HEK293 (cell line): ENCODE measurements around the gene PLCD3.
A peak's percentile ranks its signal among the peaks of the same experiment; 100 is the strongest.

Experiments used
- CTCF ChIA-PET: fragments of 350-600 bp; formaldehyde crosslinking; extraction: SDS; loops from one replicate; lab custom pipeline; 2021; ENCODE audit warnings: antibody characterized with exemption; lab: Yijun Ruan, JAX
- POLR2A ChIA-PET: fragments of 300-600 bp; formaldehyde crosslinking; extraction: SDS; loops from one replicate; lab custom pipeline; 2020; ENCODE audit warnings: antibody characterized with exemption, inconsistent platforms; lab: Yijun Ruan, JAX
- H3K27ac ChIP-seq: fragments of 200-500 bp; sonication (Bioruptor generic); 2 replicates; pipeline ENCODE4 v1.5.1; 2014; ENCODE audit warnings: low read depth, low read length, control low read depth, inconsistent platforms; ENCODE audit errors: extremely low read depth
- H3K36me3 ChIP-seq, 2 experiments: fragments of 200-500 bp in 1 of 2; sonication (Bioruptor generic) in 1 of 2; 1 replicate in 1 of 2; 2 replicates in 1 of 2; pipeline ENCODE4 v1.5.1; 2014 to 2017; ENCODE audit warnings: inconsistent platforms in 2 of 2, low read length in 2 of 2; ENCODE audit not compliant: control insufficient read depth in 2 of 2, insufficient read depth in 1 of 2
- H3K4me1 ChIP-seq: fragments of 200-500 bp; sonication (Bioruptor generic); 2 replicates; pipeline ENCODE4 v1.5.1; 2014; ENCODE audit warnings: mild to moderate bottlenecking, low read length, inconsistent platforms; ENCODE audit not compliant: control insufficient read depth, insufficient read depth
- H3K4me3 ChIP-seq: 2 replicates; pipeline ENCODE4 v1.5.1; 2011; ENCODE audit warnings: low read depth, mild to moderate bottlenecking, control low read depth, low read length, moderate library complexity
- H3K9me3 ChIP-seq: fragments of 200-500 bp; sonication (Bioruptor generic); 2 replicates; pipeline ENCODE4 v1.5.1; 2014; ENCODE audit warnings: low read depth, low read length, inconsistent platforms; ENCODE audit not compliant: control insufficient read depth, insufficient read depth
- SCRT1 ChIP-seq: fragments of 450-650 bp; formaldehyde crosslinking; IDR thresholded peaks from 2 replicates; pipeline ENCODE4 v1.5.1; 2016; ENCODE audit warnings: missing biosample characterization, missing genetic modification characterization, borderline replicate concordance
- SCRT2 ChIP-seq: fragments of 450-650 bp; formaldehyde crosslinking; IDR thresholded peaks from 2 replicates; pipeline ENCODE4 v1.5.1; 2016; ENCODE audit warnings: missing biosample characterization, missing genetic modification characterization
- ZEB2 ChIP-seq: fragments of 450-650 bp; formaldehyde crosslinking; IDR thresholded peaks from 2 replicates; pipeline ENCODE4 v1.5.1; 2016; ENCODE audit warnings: missing biosample characterization, missing genetic modification characterization
- ZFHX2 ChIP-seq: fragments of 450-650 bp; formaldehyde crosslinking; conservative IDR thresholded peaks from 2 replicates; pipeline ENCODE4 v1.5.1; 2016; ENCODE audit warnings: missing biosample characterization, missing genetic modification characterization
- ZNF121 ChIP-seq: fragments of 450-650 bp; formaldehyde crosslinking; IDR thresholded peaks from 2 replicates; pipeline ENCODE4 v1.5.1; 2016; ENCODE audit warnings: missing biosample characterization, missing genetic modification characterization
- ZNF133 ChIP-seq: fragments of 450-650 bp; formaldehyde crosslinking; IDR thresholded peaks from 2 replicates; pipeline ENCODE4 v1.5.1; 2016; ENCODE audit warnings: missing biosample characterization, missing genetic modification characterization
- ZNF138 ChIP-seq: fragments of 450-650 bp; formaldehyde crosslinking; IDR thresholded peaks from 2 replicates; pipeline ENCODE4 v1.5.1; 2016; ENCODE audit warnings: missing biosample characterization, missing genetic modification characterization, borderline replicate concordance
- ZNF274 ChIP-seq, 2 experiments: fragments of 200-500 bp in 1 of 2; fragments of 450-650 bp in 1 of 2; sonication (Bioruptor generic) in 1 of 2; formaldehyde crosslinking in 1 of 2; IDR thresholded peaks; 2 replicates each; pipeline versions ENCODE4 v1.5.1 to v1.6.1; 2014 to 2016; ENCODE audit warnings: borderline replicate concordance in 1 of 2, inconsistent platforms in 1 of 2, low read length in 1 of 2, missing biosample characterization in 1 of 2, missing genetic modification characterization in 1 of 2
- ZNF302 ChIP-seq: fragments of 450-650 bp; formaldehyde crosslinking; IDR thresholded peaks from 2 replicates; pipeline ENCODE4 v1.5.1; 2016; ENCODE audit warnings: missing biosample characterization, missing genetic modification characterization, low read depth
- ZNF514 ChIP-seq: fragments of 450-650 bp; formaldehyde crosslinking; IDR thresholded peaks from 2 replicates; pipeline ENCODE4 v1.5.1; 2016; ENCODE audit warnings: missing biosample characterization, missing genetic modification characterization
- ZNF549 ChIP-seq: fragments of 450-650 bp; IDR thresholded peaks from 2 replicates; pipeline ENCODE4 v1.5.1; 2018; ENCODE audit warnings: missing biosample characterization, missing genetic modification characterization, mild to moderate bottlenecking, inconsistent platforms, moderate library complexity
- ZNF571 ChIP-seq: fragments of 450-650 bp; formaldehyde crosslinking; IDR thresholded peaks from 2 replicates; pipeline ENCODE4 v1.5.0; 2017; ENCODE audit warnings: missing biosample characterization, missing genetic modification characterization
- TF ChIP-seq, protein P1 (sequence below): fragments of 450-650 bp; formaldehyde crosslinking; conservative IDR thresholded peaks from 2 replicates; pipeline ENCODE4 v1.5.1; 2016; ENCODE audit warnings: low read depth, missing biosample characterization, missing genetic modification characterization
- TF ChIP-seq, protein P2 (sequence below): fragments of 450-650 bp; formaldehyde crosslinking; IDR thresholded peaks from 2 replicates; pipeline ENCODE4 v1.5.1; 2016; ENCODE audit warnings: missing biosample characterization, missing genetic modification characterization

PLCD3 gene

DNA sequence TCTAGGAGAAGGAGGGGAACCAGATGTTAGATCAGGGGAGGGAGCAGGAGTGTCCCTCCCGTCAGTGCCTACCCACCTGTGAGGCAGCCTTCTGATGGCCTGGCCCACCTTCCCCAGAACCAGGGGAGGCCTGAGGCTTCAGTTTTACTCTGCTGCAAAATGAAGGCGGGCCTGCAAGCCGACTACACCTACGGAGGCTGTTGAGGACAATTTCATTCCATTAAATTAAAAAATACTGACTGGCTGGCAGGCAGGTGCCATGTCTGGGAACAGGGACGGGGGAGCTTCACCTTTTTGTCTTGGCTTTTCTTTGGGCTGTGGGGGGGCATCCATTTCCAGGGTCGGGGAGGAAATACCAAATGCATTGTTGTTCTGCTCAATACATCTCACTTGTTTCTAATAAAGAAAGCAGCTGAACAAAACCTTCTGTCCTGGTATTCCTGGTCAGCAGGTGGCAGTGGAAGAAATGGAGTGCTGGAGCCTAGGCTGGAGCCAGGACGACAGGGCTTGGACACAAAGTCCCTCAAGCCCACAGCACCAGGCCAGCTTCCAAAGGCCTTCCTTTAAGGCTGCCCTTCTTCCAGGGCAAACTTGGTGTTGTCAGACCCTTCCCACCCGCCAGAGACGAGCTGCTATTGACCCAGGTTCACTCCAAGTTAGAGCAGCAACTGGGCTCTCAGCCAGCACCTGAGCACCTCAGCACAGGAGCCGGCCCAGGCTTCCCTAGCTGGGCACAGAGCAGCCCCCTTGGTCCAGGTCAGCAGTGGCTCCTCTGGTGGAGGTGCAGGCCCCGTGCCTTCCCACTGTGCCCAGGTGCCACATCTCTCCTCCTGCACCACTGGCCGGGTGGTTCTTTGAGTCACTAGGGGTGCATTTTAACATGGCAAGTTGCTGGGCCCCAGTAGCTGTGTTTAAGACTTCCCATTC, 23.5 kb downstream of the PLCD3 start (continued):
- TF ChIP-seq ZNF549 (no peak), ZFHX2 (tag by site-specific recombination) (0 out of 2 replicates have a peak, but pooled peaks have one; percentile 9), ZNF514 (tag by site-specific recombination) (no peak)

DNA sequence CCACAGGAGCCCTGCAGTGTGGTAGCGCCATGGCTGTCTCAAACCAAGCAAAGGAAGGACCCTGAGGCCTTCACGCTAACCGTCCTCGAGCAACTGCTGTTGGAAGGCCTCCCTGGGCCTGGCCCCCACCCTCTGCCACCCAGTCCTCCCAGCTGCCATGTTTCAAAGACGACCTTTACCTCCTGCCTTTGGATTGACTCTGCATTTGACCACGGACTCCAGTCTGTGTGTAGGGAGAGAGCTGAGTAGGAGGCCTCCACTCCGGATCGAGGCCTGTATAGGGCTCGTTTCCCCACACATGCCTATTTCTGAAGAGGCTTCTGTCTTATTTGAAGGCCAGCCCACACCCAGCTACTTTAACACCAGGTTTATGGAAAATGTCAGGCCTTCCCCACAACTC, 24.3 kb downstream of the PLCD3 start:
- CTCF ChIA-PET: interaction anchor here (0.5 to 3.3 kb wide), 8 partner anchors 9 to 1188 kb away, joined by 3 to 21 read pairs (median 6); partner anchors contain the start of genes ACBD4 and PLCD3

DNA sequence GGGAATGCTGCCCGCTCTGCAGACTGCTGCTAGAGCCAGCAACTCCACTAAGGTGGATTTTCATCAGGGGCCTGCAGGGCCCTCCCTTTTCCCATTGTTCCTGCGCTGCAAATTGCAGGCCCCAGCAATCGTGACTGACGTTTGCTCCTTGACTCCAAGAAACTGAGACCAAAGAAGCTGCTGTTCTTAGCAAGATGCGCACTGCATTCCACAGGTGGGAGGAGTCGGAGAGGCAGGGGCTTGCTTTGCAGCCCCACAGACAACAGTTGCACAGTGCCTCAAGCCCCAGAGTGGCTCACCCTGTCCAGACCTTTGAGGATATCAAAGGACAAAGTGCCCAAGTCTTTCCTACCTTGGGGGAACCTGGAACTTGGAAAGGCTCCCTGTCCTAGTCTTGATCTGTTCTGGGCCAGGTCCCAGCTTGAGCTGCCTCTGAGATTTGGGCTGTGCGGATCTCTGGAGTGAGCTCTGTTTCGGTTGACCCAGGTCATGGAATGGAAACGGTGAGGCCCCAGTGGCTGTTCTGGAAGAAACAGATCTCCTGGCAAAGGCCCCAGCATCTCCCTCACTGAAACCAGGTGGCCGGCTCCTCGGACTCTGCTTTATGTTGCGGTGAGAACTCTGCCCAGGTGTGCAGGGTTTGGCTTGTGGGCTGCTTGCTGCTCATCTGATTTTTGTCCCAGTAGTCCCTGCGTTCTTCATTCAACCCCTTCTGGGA, 24.9 kb downstream of the PLCD3 start:
- CTCF ChIA-PET: interaction anchor here (0.6 to 3.3 kb wide), 7 partner anchors 9 to 112 kb away, joined by 3 to 21 read pairs (median 7); partner anchors contain the start of genes ACBD4 and PLCD3
- no peaks in the 10 kb centered on the region for H3K4me1 ChIP-seq
- H3K9me3 ChIP-seq: no peaks in the 10 kb centered on the region
- peak; percentile 91 for TF ChIP-seq SCRT2 (tag by site-specific recombination)
- peak; percentile 62; the same call in 1 of the 2 replicates for TF ChIP-seq SCRT1 (tag by site-specific recombination)
- TF ChIP-seq, protein P1, sequence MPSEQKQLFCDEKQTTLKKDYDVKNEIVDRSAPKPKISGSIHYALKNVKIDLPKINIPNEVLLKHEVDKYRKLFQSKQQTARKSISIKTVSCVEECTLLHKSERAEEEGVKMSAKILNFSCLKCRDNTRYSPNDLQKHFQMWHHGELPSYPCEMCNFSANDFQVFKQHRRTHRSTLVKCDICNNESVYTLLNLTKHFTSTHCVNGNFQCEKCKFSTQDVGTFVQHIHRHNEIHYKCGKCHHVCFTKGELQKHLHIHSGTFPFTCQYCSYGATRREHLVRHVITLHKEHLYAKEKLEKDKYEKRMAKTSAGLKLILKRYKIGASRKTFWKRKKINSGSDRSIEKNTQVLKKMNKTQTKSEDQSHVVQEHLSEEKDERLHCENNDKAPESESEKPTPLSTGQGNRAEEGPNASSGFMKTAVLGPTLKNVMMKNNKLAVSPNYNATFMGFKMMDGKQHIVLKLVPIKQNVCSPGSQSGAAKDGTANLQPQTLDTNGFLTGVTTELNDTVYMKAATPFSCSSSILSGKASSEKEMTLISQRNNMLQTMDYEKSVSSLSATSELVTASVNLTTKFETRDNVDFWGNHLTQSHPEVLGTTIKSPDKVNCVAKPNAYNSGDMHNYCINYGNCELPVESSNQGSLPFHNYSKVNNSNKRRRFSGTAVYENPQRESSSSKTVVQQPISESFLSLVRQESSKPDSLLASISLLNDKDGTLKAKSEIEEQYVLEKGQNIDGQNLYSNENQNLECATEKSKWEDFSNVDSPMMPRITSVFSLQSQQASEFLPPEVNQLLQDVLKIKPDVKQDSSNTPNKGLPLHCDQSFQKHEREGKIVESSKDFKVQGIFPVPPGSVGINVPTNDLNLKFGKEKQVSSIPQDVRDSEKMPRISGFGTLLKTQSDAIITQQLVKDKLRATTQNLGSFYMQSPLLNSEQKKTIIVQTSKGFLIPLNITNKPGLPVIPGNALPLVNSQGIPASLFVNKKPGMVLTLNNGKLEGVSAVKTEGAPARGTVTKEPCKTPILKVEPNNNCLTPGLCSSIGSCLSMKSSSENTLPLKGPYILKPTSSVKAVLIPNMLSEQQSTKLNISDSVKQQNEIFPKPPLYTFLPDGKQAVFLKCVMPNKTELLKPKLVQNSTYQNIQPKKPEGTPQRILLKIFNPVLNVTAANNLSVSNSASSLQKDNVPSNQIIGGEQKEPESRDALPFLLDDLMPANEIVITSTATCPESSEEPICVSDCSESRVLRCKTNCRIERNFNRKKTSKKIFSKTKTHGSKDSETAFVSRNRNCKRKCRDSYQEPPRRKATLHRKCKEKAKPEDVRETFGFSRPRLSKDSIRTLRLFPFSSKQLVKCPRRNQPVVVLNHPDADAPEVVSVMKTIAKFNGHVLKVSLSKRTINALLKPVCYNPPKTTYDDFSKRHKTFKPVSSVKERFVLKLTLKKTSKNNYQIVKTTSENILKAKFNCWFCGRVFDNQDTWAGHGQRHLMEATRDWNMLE: no peak
- no peak overlapping the region for H3K4me3 ChIP-seq
- no peak overlapping the region for H3K27ac ChIP-seq
- POLR2A ChIA-PET: interaction anchor here (0.5 to 1.8 kb wide), 2 partner anchors 26 to 41 kb away, joined by 3 to 4 read pairs; partner anchors contain the start of gene HEXIM1
- peaks cover 26 to 82% of the 10 kb centered on the region in 2 experiments for H3K36me3 ChIP-seq

More for the DNA sequence above, 24.3 kb downstream of the PLCD3 start:
- no peak for TF ChIP-seq ZNF302 (tag by site-specific recombination)
- TF ChIP-seq ZNF133 (tag by site-specific recombination): no peak
- no peak for TF ChIP-seq ZNF571 (tag by site-specific recombination)
- TF ChIP-seq ZEB2 (tag by site-specific recombination): no peak
- no peak for TF ChIP-seq ZNF121 (tag by site-specific recombination)
- no peak for TF ChIP-seq ZNF274 (IDR thresholded peaks at IDR 0.05; ENCODE audit: low read length)
- TF ChIP-seq ZNF274 (tag by site-specific recombination; IDR thresholded peaks at IDR 0.05; ENCODE audit: borderline replicate concordance): no peak
- TF ChIP-seq, protein P2, sequence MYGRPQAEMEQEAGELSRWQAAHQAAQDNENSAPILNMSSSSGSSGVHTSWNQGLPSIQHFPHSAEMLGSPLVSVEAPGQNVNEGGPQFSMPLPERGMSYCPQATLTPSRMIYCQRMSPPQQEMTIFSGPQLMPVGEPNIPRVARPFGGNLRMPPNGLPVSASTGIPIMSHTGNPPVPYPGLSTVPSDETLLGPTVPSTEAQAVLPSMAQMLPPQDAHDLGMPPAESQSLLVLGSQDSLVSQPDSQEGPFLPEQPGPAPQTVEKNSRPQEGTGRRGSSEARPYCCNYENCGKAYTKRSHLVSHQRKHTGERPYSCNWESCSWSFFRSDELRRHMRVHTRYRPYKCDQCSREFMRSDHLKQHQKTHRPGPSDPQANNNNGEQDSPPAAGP (tag by site-specific recombination): no peak
- TF ChIP-seq ZNF138 (tag by site-specific recombination): no peak
- TF ChIP-seq, all 188 proteins: peak for 0
- no peaks in the 10 kb centered on the region for H3K9me3 ChIP-seq
- POLR2A ChIA-PET: interaction anchor here (0.5 to 1.8 kb wide), 3 partner anchors 9 to 40 kb away, joined by 3 to 4 read pairs (median 3); partner anchors contain the start of gene HEXIM1
- peak overlapping the region; percentile 17; the same call in 1 of the 2 replicates for H3K27ac ChIP-seq
- no peak overlapping the region for H3K4me3 ChIP-seq
- H3K36me3 ChIP-seq: peaks cover 21 to 82% of the 10 kb centered on the region in 2 experiments; a peak in 2 of 3 replicates
- H3K4me1 ChIP-seq: no peaks in the 10 kb centered on the region
